ENCODE data around the gene DBI. TPM values are rescaled to one million over a fixed set of nuclear protein-coding genes. Genes with fewer than 3 reads are reported as not detected.

The DBI gene
- total and polyA plus RNA-seq, 2 of the 8 experiments (the other 6 are each of a cell fraction or from before 2014, with no cell fraction given), result 180 to 212 TPM

DNA sequence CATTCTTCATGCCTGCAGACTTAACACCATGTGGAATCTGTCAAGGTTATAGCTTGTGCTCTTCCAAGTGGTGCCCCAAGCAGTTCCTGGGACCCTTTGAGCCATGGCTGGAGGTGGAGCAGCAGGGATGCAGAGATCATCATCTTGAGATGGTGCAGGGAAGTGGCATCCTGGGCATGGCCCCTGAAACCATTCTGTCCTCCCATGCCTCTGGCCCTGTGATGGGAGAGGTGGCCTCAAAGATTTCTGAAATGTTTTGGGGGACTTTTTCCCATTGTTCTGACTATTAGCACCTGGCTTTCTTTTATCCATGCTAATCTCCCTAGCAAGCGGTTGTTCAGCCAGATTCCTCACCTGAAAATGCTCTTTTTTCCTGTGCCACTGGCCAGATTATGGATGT, 54.5 kb downstream of the DBI start (continued):
- TF ChIP-seq, protein P1, sequence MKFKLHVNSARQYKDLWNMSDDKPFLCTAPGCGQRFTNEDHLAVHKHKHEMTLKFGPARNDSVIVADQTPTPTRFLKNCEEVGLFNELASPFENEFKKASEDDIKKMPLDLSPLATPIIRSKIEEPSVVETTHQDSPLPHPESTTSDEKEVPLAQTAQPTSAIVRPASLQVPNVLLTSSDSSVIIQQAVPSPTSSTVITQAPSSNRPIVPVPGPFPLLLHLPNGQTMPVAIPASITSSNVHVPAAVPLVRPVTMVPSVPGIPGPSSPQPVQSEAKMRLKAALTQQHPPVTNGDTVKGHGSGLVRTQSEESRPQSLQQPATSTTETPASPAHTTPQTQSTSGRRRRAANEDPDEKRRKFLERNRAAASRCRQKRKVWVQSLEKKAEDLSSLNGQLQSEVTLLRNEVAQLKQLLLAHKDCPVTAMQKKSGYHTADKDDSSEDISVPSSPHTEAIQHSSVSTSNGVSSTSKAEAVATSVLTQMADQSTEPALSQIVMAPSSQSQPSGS (IDR thresholded peaks at IDR 0.05; ENCODE audit: low read length), result no peak
- no peak for TF ChIP-seq ZNF274 (IDR thresholded peaks at IDR 0.05; ENCODE audit: borderline replicate concordance, extremely low read depth, low read length)
